Coronary artery (tissue), 2 donors: ENCODE results near the gene HOMEZ.

Experiments used
- DNase-seq: peaks from one replicate; pipeline ENCODE4 v3.0.0-alpha.2; 2017; ENCODE audit warnings: low spot score
- H3K27ac ChIP-seq, 2 donors: fragments of 200-600 bp; sonication (generic); one replicate each; pipeline ENCODE4 v1.5.1; 2016 to 2019
- H3K4me3 ChIP-seq: fragments of 200-600 bp; sonication (generic); 2 replicates; pipeline ENCODE4 v1.5.1; 2016; ENCODE audit warnings: mild to moderate bottlenecking, moderate library complexity
- CTCF ChIP-seq: fragments of 200-600 bp; sonication (generic); IDR thresholded peaks from one replicate; pipeline ENCODE4 v1.5.1; 2019; ENCODE audit warnings: antibody characterized with exemption

Gene HOMEZ

GRCh38 chr14:23324455-23324846, 38.5 kb upstream of the HOMEZ start:
- no peak overlapping the region for H3K4me3 ChIP-seq
- H3K27ac ChIP-seq, result no peak overlapping the region
- no peak for TF ChIP-seq CTCF
- DNase-seq, result no peak

DNA sequence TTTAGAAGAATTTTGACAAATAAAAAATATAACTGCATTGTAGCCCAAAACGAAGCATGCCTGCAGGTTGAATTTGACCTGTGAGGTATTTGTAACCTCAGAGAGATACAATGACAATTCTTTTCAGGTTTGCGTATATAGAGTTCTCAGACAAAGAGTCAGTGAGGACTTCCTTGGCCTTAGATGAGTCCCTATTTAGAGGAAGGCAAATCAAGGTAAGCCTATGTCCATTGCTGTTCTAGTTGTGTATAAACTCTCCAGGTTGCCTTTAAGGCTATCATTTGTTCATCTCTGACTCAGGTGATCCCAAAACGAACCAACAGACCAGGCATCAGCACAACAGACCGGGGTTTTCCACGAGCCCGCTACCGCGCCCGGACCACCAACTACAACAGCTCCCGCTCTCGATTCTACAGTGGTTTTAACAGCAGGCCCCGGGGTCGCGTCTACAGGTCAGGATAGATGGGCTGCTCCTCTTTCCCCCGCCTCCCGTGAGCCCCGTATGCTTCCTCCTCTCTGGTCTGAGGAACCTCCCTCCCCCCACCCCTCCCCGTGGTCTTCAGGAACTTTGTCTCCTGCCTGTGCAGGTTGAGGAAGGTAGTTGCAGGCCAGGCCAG, 38.0 kb upstream of the HOMEZ start:
- H3K4me3 ChIP-seq, result no peak overlapping the region
- no peak overlapping the region for H3K27ac ChIP-seq
- no peak for DNase-seq
- no peak for TF ChIP-seq CTCF

DNA sequence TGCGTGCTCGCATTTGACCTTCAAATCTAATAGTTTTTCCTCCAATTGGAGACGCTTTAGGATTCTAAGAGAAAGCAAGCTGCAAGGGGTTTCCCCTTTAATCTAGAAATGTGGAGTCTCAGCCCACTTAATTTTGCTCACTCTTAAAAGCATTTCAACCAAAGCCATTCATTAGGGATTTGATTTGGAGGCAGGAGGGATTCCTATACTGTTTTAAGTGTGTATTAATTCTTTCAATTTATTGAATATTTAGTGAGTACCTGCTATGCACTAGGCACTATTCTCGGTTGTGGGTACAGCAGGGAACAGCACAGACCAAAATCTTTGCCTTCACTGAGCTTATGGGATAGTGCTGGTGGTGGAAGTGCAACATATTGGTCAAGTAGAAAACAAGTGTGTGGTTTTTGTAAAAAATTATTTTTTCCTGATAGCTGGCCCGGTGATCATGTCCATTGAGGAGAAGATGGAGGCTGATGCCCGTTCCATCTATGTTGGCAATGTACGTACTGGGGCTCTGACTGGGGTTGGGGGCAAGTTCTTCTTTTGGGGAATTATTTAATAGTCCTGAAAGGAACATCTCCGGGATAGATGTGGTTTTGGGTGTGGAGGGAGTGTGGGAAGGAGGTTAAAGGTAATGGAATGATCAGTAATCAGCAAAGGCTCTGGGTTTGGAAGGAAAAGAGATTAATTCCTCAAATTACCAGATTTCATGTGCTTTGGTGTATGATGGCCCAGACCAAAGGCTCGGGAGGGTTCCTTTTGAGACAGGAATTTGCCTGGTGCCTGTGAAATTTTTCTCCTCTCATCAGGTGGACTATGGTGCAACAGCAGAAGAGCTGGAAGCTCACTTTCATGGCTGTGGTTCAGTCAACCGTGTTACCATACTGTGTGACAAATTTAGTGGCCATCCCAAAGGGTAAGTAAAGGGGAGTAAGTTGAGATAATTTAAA, 36.9 kb upstream of the HOMEZ start:
- Histone ChIP-seq H3K27ac (peak overlapping the region in 1 of 2 donors; percentile 88), H3K4me3 (peak overlapping the region; percentile 81)
- DNase-seq, result no peak
- no peak for TF ChIP-seq CTCF

- DNase-seq, result no peak
- H3K27ac ChIP-seq, result peak overlapping the region; percentile 88 to 96
- peak overlapping the region; percentile 81 for H3K4me3 ChIP-seq
- no peak for TF ChIP-seq CTCF
These were observed 35.9 kb upstream of the HOMEZ start for GRCh38 chr14:23321572-23322547.

- Histone ChIP-seq H3K27ac (peak within 1 kb of the TSS; percentile 91 to 96), H3K4me3 (peak within 1 kb of the TSS; percentile 81)
- TF ChIP-seq CTCF, result no peak
- peak; percentile 100 for DNase-seq
These were observed 34.9 kb upstream of the HOMEZ start, which contains the start of gene PABPN1 for GRCh38 chr14:23320584-23321571. PABPN1 (plus strand) TSS chr14:23321457; CDS start chr14:23321470, 13 bp downstream.
